GM19239 (cell line): ENCODE measurements around the gene GNG7.
"Not testable (repeated sequence)": the region's sequence is repeated elsewhere in the genome, so short reads cannot be mapped to it uniquely, and the experiment has no call there.

ENCODE experiments used
- DNase-seq: peaks from one replicate; pipeline ENCODE4 v3.0.0; 2011; ENCODE audit warnings: low spot score; ENCODE audit not compliant: insufficient read length
- FAIRE-seq: peaks from 2 replicates; lab custom pipeline; 2011; peaks lifted over from hg19 to GRCh38; lab: Jason Lieb, UNC

The GNG7 gene

GRCh38 chr19:2500156-2500555, 202.3 kb downstream of the GNG7 start:
- DNase-seq (no peak), FAIRE-seq (no peak)

- no peak for FAIRE-seq
- DNase-seq = no peak
Observed at GRCh38 chr19:2497186-2497585, 205.3 kb downstream of the GNG7 start.

GRCh38 chr19:2495651-2496316, 206.7 kb downstream of the GNG7 start:
- no peak for FAIRE-seq
- no peak for DNase-seq

GRCh38 chr19:2495130-2495641, 207.3 kb downstream of the GNG7 start:
- DNase-seq = no peak

GRCh38 chr19:2494447-2495129, 207.9 kb downstream of the GNG7 start:
- peak; percentile 54 for FAIRE-seq
- DNase-seq = peak; percentile 83

More at GRCh38 chr19:2495130-2495641, 207.3 kb downstream of the GNG7 start:
- no peak for FAIRE-seq

GRCh38 chr19:2494084-2494446, 208.4 kb downstream of the GNG7 start:
- DNase-seq (no peak), FAIRE-seq (no peak)

GRCh38 chr19:2493448-2493847, 209.0 kb downstream of the GNG7 start:
- not testable (repeated sequence) for FAIRE-seq, DNase-seq

GRCh38 chr19:2492870-2493269, 209.6 kb downstream of the GNG7 start:
- FAIRE-seq = no peak
- no peak for DNase-seq

GRCh38 chr19:2491130-2491801, 211.2 kb downstream of the GNG7 start:
- DNase-seq (no peak), FAIRE-seq (no peak)

- no peak for FAIRE-seq
- no peak for DNase-seq
Observed at GRCh38 chr19:2490659-2491058, 211.8 kb downstream of the GNG7 start.

- FAIRE-seq = no peak
Observed at GRCh38 chr19:2488942-2489731, 213.4 kb downstream of the GNG7 start.

GRCh38 chr19:2488405-2488941, 214.0 kb downstream of the GNG7 start:
- DNase-seq (no peak), FAIRE-seq (no peak)

More at GRCh38 chr19:2488942-2489731, 213.4 kb downstream of the GNG7 start:
- DNase-seq = no peak

GRCh38 chr19:2487842-2488241, 214.7 kb downstream of the GNG7 start:
- FAIRE-seq = no peak
- DNase-seq = no peak

GRCh38 chr19:2487090-2487489, 215.4 kb downstream of the GNG7 start:
- DNase-seq (no peak), FAIRE-seq (no peak)

GRCh38 chr19:2485428-2485827, 217.1 kb downstream of the GNG7 start:
- FAIRE-seq (no peak), DNase-seq (no peak)

GRCh38 chr19:2484178-2484937, 218.1 kb downstream of the GNG7 start:
- DNase-seq = no peak
- FAIRE-seq = no peak

- FAIRE-seq = no peak
- no peak for DNase-seq
Observed at GRCh38 chr19:2483484-2484151, 218.9 kb downstream of the GNG7 start.

GRCh38 chr19:2483084-2483483, 219.4 kb downstream of the GNG7 start:
- DNase-seq (no peak), FAIRE-seq (no peak)
